HG03066 (cell line): Measurements from ENCODE around the gene TNFSF13.

Experiments used
- ATAC-seq: cut with Tn5 transposase; IDR thresholded peaks from one replicate; pipeline ENCODE4 v1.9.1; 2021; ENCODE audit warnings: low read depth; ENCODE audit not compliant: unreplicated experiment

Gene TNFSF13

GRCh38 chr17:7558544-7559319 lies at the start of gene TNFSF13:
Gene TNFSF13, plus strand, starts transcription at chr17:7558750. Its CDS starts 290 bp downstream, at chr17:7559040.
- ATAC-seq, result no peak

DNA sequence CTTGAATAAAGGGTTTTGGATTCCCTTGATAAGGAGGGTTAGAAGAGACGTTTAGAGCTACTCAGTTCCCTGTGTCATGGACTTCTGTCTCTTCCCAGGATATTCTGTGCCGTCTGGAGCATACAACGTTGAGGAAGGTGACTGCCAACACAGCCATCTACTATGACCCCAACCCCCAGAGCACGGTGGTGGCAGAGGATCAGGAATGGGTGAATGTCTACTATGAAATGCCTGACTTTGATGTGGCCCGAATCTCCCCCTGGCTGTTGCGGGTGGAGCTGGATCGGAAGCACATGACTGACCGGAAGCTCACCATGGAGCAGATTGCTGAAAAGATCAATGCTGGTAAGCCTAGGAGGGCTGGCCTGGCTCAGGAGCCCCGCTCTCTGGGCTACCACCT lies 49.7 kb upstream of the TNFSF13 start:
- no peak for ATAC-seq

- no peak for ATAC-seq
Measured at GRCh38 chr17:7509937-7510336, 48.6 kb upstream of the TNFSF13 start.

DNA sequence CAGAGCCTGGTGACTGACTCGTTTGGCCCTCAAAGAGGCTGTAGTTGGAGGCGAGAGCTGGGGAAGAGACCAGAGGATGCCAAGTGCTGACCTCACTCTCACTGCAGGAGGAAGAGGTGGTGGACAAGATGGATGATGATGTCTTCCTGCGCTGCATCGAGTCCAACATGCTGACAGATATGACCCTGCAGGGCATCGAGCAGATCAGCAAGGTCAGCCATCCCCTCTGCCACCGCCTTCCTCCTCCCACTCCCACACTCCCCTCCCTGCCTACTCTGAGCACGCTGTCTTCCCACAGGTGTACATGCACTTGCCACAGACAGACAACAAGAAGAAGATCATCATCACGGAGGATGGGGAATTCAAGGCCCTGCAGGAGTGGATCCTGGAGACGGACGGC lies 47.4 kb upstream of the TNFSF13 start:
- no peak for ATAC-seq

DNA sequence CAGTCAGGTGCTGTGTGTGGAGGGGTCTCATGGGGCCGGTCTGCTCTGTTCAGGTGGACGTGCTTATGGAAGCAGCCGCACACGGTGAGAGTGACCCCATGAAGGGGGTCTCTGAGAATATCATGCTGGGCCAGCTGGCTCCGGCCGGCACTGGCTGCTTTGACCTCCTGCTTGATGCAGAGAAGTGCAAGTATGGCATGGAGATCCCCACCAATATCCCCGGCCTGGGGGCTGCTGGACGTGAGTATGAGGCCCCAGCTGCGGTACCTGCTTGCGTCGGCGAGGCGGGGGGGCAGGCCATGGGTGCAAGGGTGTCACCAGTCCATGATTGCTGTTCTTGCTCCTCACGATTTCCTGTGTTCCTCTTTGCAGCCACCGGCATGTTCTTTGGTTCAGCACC lies 46.4 kb upstream of the TNFSF13 start:
- ATAC-seq, result no peak

- ATAC-seq, result no peak
Measured at GRCh38 chr17:7512824-7513540, 45.6 kb upstream of the TNFSF13 start.

- ATAC-seq, result no peak
Measured at GRCh38 chr17:7513850-7514419, 44.6 kb upstream of the TNFSF13 start.

- no peak for ATAC-seq
Measured at GRCh38 chr17:7515911-7516610, 42.5 kb upstream of the TNFSF13 start.

DNA sequence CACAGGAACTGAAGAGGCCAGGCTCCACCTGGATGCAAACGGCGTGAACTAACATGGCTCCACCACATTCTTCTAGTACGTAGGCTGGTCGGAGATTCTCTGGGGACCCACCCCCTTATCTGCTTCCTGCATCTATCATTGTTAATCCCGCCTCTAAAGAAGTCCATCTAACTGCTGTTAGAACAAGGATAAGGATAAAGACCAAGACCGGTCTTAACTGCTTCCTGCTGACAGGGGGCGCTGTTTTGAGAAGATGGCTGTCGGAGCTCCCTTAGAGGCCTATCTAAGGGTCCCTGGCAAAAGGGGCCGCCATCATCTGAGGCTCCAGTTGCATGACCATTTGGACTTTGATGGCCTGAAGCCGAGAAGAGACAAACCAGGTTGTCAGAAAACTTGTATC lies 35.5 kb upstream of the TNFSF13 start:
- no peak for ATAC-seq

GRCh38 chr17:7528842-7529241 lies 29.7 kb upstream of the TNFSF13 start:
- no peak for ATAC-seq

DNA sequence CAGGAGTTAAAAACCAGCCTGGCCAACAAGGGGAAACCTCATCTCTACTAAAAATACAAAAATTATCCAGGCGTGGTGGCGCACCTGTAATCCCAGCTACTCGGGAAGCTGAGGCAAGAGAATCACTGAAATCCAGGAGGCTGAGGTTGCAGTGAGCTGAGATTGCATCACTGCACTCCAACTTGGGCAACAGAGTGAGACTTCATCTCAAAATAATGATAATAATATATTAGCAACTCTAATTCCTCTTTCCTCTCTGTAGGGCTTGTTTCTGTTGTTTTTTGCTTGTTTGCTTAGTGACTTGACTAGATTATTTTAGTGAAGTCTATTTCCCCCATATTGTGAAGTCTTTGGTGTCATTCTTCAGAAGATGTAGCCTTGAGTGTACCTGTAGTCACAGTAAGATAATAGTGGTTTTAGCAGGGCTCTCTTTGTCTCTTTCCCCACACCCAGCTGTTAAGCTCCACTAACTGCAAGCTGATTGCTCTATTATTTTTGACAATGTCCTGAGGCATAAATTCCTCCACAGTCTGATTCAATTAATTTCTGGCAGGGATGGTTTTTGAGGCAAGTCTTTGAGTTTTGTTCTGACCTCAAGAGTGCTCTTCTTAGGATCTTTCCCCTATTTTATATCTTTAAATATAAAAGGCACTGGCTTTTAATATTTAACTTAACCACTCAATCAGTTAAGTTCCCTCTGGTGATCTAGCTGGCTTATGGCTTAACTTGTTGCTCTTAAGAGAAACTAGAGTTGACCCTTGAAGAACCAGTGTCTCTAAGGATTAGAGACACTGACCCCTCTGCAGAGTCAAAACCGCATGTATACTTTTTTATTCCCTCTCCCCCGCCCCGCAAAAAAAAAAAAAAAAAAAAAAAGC lies 28.3 kb upstream of the TNFSF13 start:
- no peak for ATAC-seq

DNA sequence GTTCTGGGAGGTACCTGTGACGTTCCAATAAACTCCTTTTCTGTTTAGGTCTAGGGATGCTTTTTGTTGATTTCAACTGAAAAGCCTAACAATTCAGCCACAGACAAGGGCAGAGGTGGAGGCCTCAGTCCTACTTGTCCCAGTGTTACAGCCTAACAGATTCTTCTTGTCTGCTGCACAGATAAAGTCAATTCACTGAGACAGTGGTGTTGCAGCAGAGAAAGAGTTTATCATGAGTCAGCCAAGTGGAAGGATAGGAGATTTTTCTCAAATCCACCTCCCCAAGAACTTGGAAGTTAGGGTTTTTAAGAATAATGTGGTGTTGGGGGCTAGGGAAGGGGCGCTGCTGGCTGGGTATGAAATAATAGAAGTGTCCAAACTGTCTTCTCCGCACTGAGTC lies 20.5 kb upstream of the TNFSF13 start:
- ATAC-seq, result no peak

- ATAC-seq, result no peak
Measured at GRCh38 chr17:7538891-7539545, 19.5 kb upstream of the TNFSF13 start.

DNA sequence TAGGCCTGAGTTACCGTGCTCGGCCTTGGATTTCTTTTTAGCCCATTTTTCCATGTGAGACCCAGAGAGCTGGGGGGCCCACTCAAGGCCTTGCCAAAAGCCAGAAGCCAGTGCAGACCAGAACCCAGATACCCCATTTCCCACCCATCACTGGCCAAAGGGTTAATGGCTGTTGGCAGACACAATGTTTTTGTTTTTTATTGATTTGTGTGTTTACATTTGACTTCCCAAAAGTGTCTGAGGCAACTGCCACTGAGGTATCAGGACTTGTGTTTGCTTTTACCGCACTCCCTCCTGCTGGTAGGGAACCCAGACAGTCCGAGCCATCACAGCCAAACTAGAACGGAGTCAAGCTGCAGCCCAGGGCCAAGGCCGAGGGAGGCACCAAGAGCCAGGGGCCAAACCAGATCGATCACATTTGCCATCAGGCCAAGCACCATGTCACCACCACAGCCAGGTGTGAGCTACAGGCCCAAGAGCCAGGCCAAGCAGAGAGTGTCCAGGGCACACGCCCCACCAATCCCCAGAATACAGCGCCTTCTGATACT lies 17.4 kb upstream of the TNFSF13 start:
- no peak for ATAC-seq

- ATAC-seq, result no peak
Measured at GRCh38 chr17:7544911-7545310, 13.6 kb upstream of the TNFSF13 start.

GRCh38 chr17:7548585-7549400 lies 9.8 kb upstream of the TNFSF13 start, which contains the start of gene TNFSF12:
Gene TNFSF12, plus strand, starts transcription at chr17:7549058. Its CDS starts 96 bp downstream, at chr17:7549154.
- no peak for ATAC-seq

GRCh38 chr17:7549401-7550055 lies 9.0 kb upstream of the TNFSF13 start:
- ATAC-seq, result no peak

- no peak for ATAC-seq
Measured at GRCh38 chr17:7550344-7550743, 8.2 kb upstream of the TNFSF13 start.
